OCI-LY7 (cell line): ENCODE data around the gene MAGI1. TPM values are rescaled to one million over a fixed set of nuclear protein-coding genes. Genes with fewer than 3 reads are reported as not detected.

ENCODE experiments used
- BruUV-seq: library from RNA; stranded (reverse); fragments of 400-500 nt; replicated peaks from 2 replicates; lab custom pipeline; 2021; lab: Mats Ljungman, UMichigan
- CTCF ChIA-PET: fragments of 300-600 bp; sonication (Branson Sonifier 250); formaldehyde crosslinking; loops from one replicate; lab custom pipeline; 2022; ENCODE audit warnings: antibody characterized with exemption; ENCODE audit not compliant: unreplicated experiment; lab: Charles Lee
- POLR2A ChIA-PET: fragments of 300-600 bp; sonication (Branson Sonifier 250); formaldehyde crosslinking; loops from one replicate; lab custom pipeline; 2022; ENCODE audit warnings: antibody characterized with exemption; lab: Charles Lee
- DNase-seq: peaks from one replicate; pipeline ENCODE4 v3.0.0-alpha.2; 2015; ENCODE audit warnings: low spot score
- H2AFZ ChIP-seq: fragments of 200-600 bp; sonication (generic), shearing (Covaris generic); 2 replicates; pipeline ENCODE4 v1.6.1; 2014; ENCODE audit warnings: mild to moderate bottlenecking, antibody characterized with exemption, low read length, moderate library complexity
- H3K27ac ChIP-seq: fragments of 200-600 bp; sonication (generic); 2 replicates; pipeline ENCODE4 v1.5.1; 2014; ENCODE audit warnings: mixed run types, low read depth, mild to moderate bottlenecking, moderate library complexity, low read length, inconsistent platforms; ENCODE audit not compliant: poor library complexity, severe bottlenecking
- H3K36me3 ChIP-seq: fragments of 200-600 bp; sonication (generic); 2 replicates; pipeline ENCODE4 v1.6.1; 2014; ENCODE audit warnings: mild to moderate bottlenecking, antibody characterized with exemption, low read length, moderate library complexity, mixed read lengths; ENCODE audit not compliant: insufficient read depth
- H3K4me1 ChIP-seq: fragments of 200-600 bp; sonication (generic); 2 replicates; pipeline ENCODE4 v1.5.1; 2014; ENCODE audit warnings: mild to moderate bottlenecking, low read length; ENCODE audit not compliant: insufficient read depth, poor library complexity, severe bottlenecking
- H3K4me2 ChIP-seq: fragments of 200-600 bp; sonication (generic); 2 replicates; pipeline ENCODE4 v1.6.1; 2014; ENCODE audit warnings: mild to moderate bottlenecking, low read length
- H3K4me3 ChIP-seq: fragments of 200-600 bp; sonication (generic); 2 replicates; pipeline ENCODE4 v1.5.1; 2014; ENCODE audit warnings: mild to moderate bottlenecking, low read depth, low read length; ENCODE audit not compliant: poor library complexity, severe bottlenecking
- H3K79me2 ChIP-seq: fragments of 200-600 bp; sonication (generic); 2 replicates; pipeline ENCODE4 v1.6.1; 2016; ENCODE audit warnings: low read depth, mild to moderate bottlenecking, low read length, moderate library complexity, mixed read lengths; ENCODE audit not compliant: insufficient read depth
- H3K9me2 ChIP-seq: fragments of 200-600 bp; sonication (generic); 2 replicates; pipeline ENCODE4 v1.6.1; 2016; ENCODE audit warnings: mild to moderate bottlenecking, low read length, mixed read lengths; ENCODE audit not compliant: insufficient read depth
- H3K9me3 ChIP-seq: fragments of 200-600 bp; sonication (generic); 2 replicates; pipeline ENCODE4 v1.6.1; 2014; ENCODE audit warnings: mild to moderate bottlenecking, mixed run types, low read length, mixed read lengths
- H4K20me1 ChIP-seq: fragments of 200-600 bp; sonication (generic); 2 replicates; pipeline ENCODE4 v1.6.1; 2014; ENCODE audit warnings: mild to moderate bottlenecking, antibody characterized with exemption, low read length, moderate library complexity, mixed read lengths; ENCODE audit not compliant: insufficient read depth
- CTCF ChIP-seq: fragments of 200-600 bp; sonication (generic); conservative IDR thresholded peaks from 2 replicates; pipeline ENCODE4 v1.5.1; 2014; ENCODE audit warnings: mild to moderate bottlenecking, antibody characterized with exemption, low read length, moderate library complexity, mixed read lengths
- EZH2phosphoT487 ChIP-seq: fragments of 200-600 bp; sonication (generic); IDR thresholded peaks from 2 replicates; pipeline ENCODE4 v1.6.1; 2018; ENCODE audit warnings: low read depth, borderline replicate concordance, mild to moderate bottlenecking, mixed run types, antibody characterized with exemption, low read length, moderate library complexity, mixed read lengths
- intact Hi-C: fragments of 100-400 bp; cut with micrococcal nuclease; formaldehyde crosslinking; loops from one replicate; pipeline ENCODE4 v1.10.0; 2022; ENCODE audit not compliant: unreplicated experiment
- total RNA-seq, 2 experiments: library from RNA; depleted of rRNA in 1 of 2; stranded (reverse); fragments of >200 nt in 1 of 2; shearing (Covaris generic) in 1 of 2; gene quantifications; 2 replicates each; pipeline ENCODE4 v1.2.3, GENCODE V29; 2014 to 2022

The MAGI1 gene
- total RNA-seq, 2 experiments from 2014 or later: 0.63 to 2.5 TPM

- BruUV-seq: no TSS peak
- Histone ChIP-seq H2AFZ (no peak overlapping the region), H3K4me3 (no peak overlapping the region), H4K20me1 (no peaks in the 10 kb centered on the region), H3K27ac (no peak overlapping the region), H3K36me3 (no peaks in the 10 kb centered on the region), H3K9me2 (no peaks in the 10 kb centered on the region), H3K4me1 (no peaks in the 10 kb centered on the region), H3K4me2 (no peak overlapping the region), H3K9me3 (no peaks in the 10 kb centered on the region), H3K79me2 (no peaks in the 10 kb centered on the region)
- intact Hi-C loops: no loop called here
- DNase-seq: no peak
- POLR2A ChIA-PET: no interaction called here
- CTCF ChIA-PET: no interaction called here
- TF ChIP-seq EZH2phosphoT487 (no peak), CTCF (no peak)
Observed at GRCh38 chr3:65676580-65676979, 362.1 kb downstream of the MAGI1 start.

GRCh38 chr3:65675011-65675410, 363.7 kb downstream of the MAGI1 start:
- CTCF ChIA-PET: no interaction called here
- Histone ChIP-seq H3K4me2 (no peak overlapping the region), H3K27ac (no peak overlapping the region), H3K9me2 (no peaks in the 10 kb centered on the region), H2AFZ (no peak overlapping the region), H3K36me3 (no peaks in the 10 kb centered on the region), H4K20me1 (no peaks in the 10 kb centered on the region), H3K79me2 (no peaks in the 10 kb centered on the region), H3K4me3 (no peak overlapping the region), H3K9me3 (no peaks in the 10 kb centered on the region), H3K4me1 (no peaks in the 10 kb centered on the region)
- TF ChIP-seq CTCF (no peak), EZH2phosphoT487 (no peak)
- intact Hi-C loops: no loop called here
- POLR2A ChIA-PET: no interaction called here
- no TSS peak for BruUV-seq
- DNase-seq: no peak

GRCh38 chr3:65674226-65674625, 364.5 kb downstream of the MAGI1 start:
- Histone ChIP-seq H3K9me3 (no peaks in the 10 kb centered on the region), H4K20me1 (no peaks in the 10 kb centered on the region), H3K9me2 (no peaks in the 10 kb centered on the region), H3K4me1 (no peaks in the 10 kb centered on the region), H3K27ac (no peak overlapping the region), H3K79me2 (no peaks in the 10 kb centered on the region), H2AFZ (no peak overlapping the region), H3K4me2 (no peak overlapping the region), H3K36me3 (no peaks in the 10 kb centered on the region), H3K4me3 (no peak overlapping the region)
- no TSS peak for BruUV-seq
- ChIA-PET CTCF (interaction anchor here (0.6 kb wide), 1 partner anchor 10 kb away, joined by 3 read pairs; no protein-coding TSS in a partner anchor), POLR2A (no interaction called here)
- intact Hi-C loops: loop anchor here (5.0 kb wide), 1 partner anchor 1142 kb away; no protein-coding TSS in a partner anchor
- TF ChIP-seq EZH2phosphoT487 (no peak), CTCF (no peak)
- DNase-seq: no peak
